WTC11 (cell line): ENCODE measurements around the gene KLHDC8A.

ENCODE experiments used
- JUN ChIP-seq: sonication (generic); formaldehyde crosslinking; IDR thresholded peaks from 2 replicates; pipeline ENCODE4 v1.8.0; 2023; ENCODE audit warnings: mild to moderate bottlenecking, missing genetic modification reagents
- KAT7 ChIP-seq: sonication (generic); formaldehyde crosslinking; IDR thresholded peaks from 2 replicates; pipeline ENCODE4 v1.8.1; 2023; ENCODE audit warnings: missing genetic modification reagents, mild to moderate bottlenecking, borderline replicate concordance
- NFYB ChIP-seq: sonication (generic); formaldehyde crosslinking; conservative IDR thresholded peaks from 2 replicates; pipeline ENCODE4 v1.8.0; 2022; ENCODE audit warnings: low read depth, missing genetic modification reagents
- NR2C2 ChIP-seq: sonication (generic); formaldehyde crosslinking; IDR thresholded peaks from 2 replicates; pipeline ENCODE4 v1.8.0; 2022; ENCODE audit warnings: mild to moderate bottlenecking, missing genetic modification reagents
- ZBTB21 ChIP-seq: sonication (generic); formaldehyde crosslinking; IDR thresholded peaks from 2 replicates; pipeline ENCODE4 v1.8.1; 2023; ENCODE audit warnings: mild to moderate bottlenecking, missing genetic modification reagents, borderline replicate concordance
- ZNF121 ChIP-seq: sonication (generic); formaldehyde crosslinking; IDR thresholded peaks from 2 replicates; pipeline ENCODE4 v1.8.0; 2023; ENCODE audit warnings: missing genetic modification reagents
- ZNF317 ChIP-seq: sonication (generic); formaldehyde crosslinking; IDR thresholded peaks from 2 replicates; pipeline ENCODE4 v1.8.1; 2023; ENCODE audit warnings: low read depth, mild to moderate bottlenecking, moderate library complexity, missing genetic modification reagents, borderline replicate concordance
- TF ChIP-seq, protein P1 (sequence below): sonication (generic); formaldehyde crosslinking; IDR thresholded peaks from 2 replicates; pipeline ENCODE4 v1.8.1; 2023; ENCODE audit warnings: mild to moderate bottlenecking, moderate library complexity, missing genetic modification reagents
- TF ChIP-seq, protein P2 (sequence below): fragments of 200-600 bp; IDR thresholded peaks from 2 replicates; pipeline ENCODE4 v1.8.0; 2022; ENCODE audit warnings: antibody characterized with exemption
- TF ChIP-seq, protein P3 (sequence below): sonication (generic); formaldehyde crosslinking; IDR thresholded peaks from 2 replicates; pipeline ENCODE4 v1.8.1; 2022; ENCODE audit warnings: mild to moderate bottlenecking, missing genetic modification reagents, moderate library complexity, borderline replicate concordance
- TF ChIP-seq, protein P4 (sequence below): sonication (generic); formaldehyde crosslinking; IDR thresholded peaks from 2 replicates; pipeline ENCODE4 v1.8.1; 2022; ENCODE audit warnings: low read depth, missing genetic modification reagents, borderline replicate concordance
- TF ChIP-seq, protein P5 (sequence below): sonication (generic); formaldehyde crosslinking; IDR thresholded peaks from 2 replicates; pipeline ENCODE4 v1.8.0; 2022; ENCODE audit warnings: mild to moderate bottlenecking, missing genetic modification reagents
- TF ChIP-seq, protein P6 (sequence below): sonication (generic); formaldehyde crosslinking; IDR thresholded peaks from 2 replicates; pipeline ENCODE4 v1.8.1; 2023; ENCODE audit warnings: mild to moderate bottlenecking, missing genetic modification reagents, moderate library complexity

DNA sequence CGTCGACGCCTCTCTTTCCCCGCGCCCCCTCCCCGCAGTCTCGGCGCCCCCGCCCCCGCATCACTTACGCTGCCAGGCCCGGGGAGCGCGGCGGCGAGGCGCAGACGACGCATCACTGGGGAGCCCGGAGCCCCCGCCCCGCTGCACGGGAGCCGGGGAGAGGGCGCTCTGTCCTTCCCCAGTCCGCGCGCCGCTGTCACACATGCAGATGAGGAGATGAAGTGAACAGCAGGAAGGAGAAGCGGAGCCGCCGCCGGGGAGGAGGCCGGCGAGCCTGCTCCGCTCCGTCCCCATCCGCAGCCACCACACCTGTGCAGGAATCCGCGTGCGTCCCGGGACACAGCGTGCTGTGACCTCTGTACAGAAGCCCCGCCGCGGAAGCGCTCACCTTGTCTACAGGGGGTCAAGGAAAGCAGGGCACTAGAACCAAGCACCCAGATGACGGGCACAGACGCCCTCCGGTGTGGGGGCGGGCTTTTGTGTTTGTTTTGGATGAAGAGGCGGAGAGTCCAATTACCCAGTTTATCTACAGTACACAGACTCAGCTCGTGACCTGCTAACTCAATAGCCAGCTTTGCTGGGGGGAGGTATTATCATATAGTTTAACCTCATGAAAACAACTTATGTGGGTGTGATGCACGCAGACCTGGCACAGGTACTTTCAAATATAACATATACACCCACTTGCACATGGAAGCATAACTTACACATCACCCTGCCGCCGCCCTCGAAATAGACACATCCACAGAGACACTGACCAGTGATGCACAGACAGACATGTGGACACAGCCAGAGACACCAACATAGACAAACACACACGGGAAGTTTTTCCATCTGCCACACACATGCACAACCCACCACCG is 12.4 kb downstream of the KLHDC8A start:
- TF ChIP-seq, protein P1, sequence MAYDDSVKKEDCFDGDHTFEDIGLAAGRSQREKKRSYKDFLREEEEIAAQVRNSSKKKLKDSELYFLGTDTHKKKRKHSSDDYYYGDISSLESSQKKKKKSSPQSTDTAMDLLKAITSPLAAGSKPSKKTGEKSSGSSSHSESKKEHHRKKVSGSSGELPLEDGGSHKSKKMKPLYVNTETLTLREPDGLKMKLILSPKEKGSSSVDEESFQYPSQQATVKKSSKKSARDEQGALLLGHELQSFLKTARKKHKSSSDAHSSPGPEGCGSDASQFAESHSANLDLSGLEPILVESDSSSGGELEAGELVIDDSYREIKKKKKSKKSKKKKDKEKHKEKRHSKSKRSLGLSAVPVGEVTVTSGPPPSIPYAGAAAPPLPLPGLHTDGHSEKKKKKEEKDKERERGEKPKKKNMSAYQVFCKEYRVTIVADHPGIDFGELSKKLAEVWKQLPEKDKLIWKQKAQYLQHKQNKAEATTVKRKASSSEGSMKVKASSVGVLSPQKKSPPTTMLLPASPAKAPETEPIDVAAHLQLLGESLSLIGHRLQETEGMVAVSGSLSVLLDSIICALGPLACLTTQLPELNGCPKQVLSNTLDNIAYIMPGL (CRISPR knock-in tag): no peak
- TF ChIP-seq, protein P2, sequence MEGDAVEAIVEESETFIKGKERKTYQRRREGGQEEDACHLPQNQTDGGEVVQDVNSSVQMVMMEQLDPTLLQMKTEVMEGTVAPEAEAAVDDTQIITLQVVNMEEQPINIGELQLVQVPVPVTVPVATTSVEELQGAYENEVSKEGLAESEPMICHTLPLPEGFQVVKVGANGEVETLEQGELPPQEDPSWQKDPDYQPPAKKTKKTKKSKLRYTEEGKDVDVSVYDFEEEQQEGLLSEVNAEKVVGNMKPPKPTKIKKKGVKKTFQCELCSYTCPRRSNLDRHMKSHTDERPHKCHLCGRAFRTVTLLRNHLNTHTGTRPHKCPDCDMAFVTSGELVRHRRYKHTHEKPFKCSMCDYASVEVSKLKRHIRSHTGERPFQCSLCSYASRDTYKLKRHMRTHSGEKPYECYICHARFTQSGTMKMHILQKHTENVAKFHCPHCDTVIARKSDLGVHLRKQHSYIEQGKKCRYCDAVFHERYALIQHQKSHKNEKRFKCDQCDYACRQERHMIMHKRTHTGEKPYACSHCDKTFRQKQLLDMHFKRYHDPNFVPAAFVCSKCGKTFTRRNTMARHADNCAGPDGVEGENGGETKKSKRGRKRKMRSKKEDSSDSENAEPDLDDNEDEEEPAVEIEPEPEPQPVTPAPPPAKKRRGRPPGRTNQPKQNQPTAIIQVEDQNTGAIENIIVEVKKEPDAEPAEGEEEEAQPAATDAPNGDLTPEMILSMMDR: no peak
- TF ChIP-seq JUN (CRISPR knock-in tag): no peak
- TF ChIP-seq NR2C2 (CRISPR knock-in tag): no peak
- TF ChIP-seq, protein P3, sequence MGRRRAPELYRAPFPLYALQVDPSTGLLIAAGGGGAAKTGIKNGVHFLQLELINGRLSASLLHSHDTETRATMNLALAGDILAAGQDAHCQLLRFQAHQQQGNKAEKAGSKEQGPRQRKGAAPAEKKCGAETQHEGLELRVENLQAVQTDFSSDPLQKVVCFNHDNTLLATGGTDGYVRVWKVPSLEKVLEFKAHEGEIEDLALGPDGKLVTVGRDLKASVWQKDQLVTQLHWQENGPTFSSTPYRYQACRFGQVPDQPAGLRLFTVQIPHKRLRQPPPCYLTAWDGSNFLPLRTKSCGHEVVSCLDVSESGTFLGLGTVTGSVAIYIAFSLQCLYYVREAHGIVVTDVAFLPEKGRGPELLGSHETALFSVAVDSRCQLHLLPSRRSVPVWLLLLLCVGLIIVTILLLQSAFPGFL (CRISPR knock-in tag): no peak
- no peak for TF ChIP-seq NFYB (CRISPR knock-in tag)
- TF ChIP-seq, protein P4, sequence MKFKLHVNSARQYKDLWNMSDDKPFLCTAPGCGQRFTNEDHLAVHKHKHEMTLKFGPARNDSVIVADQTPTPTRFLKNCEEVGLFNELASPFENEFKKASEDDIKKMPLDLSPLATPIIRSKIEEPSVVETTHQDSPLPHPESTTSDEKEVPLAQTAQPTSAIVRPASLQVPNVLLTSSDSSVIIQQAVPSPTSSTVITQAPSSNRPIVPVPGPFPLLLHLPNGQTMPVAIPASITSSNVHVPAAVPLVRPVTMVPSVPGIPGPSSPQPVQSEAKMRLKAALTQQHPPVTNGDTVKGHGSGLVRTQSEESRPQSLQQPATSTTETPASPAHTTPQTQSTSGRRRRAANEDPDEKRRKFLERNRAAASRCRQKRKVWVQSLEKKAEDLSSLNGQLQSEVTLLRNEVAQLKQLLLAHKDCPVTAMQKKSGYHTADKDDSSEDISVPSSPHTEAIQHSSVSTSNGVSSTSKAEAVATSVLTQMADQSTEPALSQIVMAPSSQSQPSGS (CRISPR knock-in tag): no peak
- TF ChIP-seq, protein P5, sequence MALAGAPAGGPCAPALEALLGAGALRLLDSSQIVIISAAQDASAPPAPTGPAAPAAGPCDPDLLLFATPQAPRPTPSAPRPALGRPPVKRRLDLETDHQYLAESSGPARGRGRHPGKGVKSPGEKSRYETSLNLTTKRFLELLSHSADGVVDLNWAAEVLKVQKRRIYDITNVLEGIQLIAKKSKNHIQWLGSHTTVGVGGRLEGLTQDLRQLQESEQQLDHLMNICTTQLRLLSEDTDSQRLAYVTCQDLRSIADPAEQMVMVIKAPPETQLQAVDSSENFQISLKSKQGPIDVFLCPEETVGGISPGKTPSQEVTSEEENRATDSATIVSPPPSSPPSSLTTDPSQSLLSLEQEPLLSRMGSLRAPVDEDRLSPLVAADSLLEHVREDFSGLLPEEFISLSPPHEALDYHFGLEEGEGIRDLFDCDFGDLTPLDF (CRISPR knock-in tag): no peak
- TF ChIP-seq, protein P6, sequence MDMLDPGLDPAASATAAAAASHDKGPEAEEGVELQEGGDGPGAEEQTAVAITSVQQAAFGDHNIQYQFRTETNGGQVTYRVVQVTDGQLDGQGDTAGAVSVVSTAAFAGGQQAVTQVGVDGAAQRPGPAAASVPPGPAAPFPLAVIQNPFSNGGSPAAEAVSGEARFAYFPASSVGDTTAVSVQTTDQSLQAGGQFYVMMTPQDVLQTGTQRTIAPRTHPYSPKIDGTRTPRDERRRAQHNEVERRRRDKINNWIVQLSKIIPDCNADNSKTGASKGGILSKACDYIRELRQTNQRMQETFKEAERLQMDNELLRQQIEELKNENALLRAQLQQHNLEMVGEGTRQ (CRISPR knock-in tag): no peak
- 0 out of 2 replicates have a peak, but pooled peaks have one; percentile 17 for TF ChIP-seq ZBTB21 (CRISPR knock-in tag)
- no peak for TF ChIP-seq ZNF317 (CRISPR knock-in tag)
- peak; percentile 23; the same call in 1 of the 2 replicates for TF ChIP-seq KAT7
- no peak for TF ChIP-seq ZNF121
